ENCODE measurements around the gene EIF2AK2. TPM values are rescaled to one million over a fixed set of nuclear protein-coding genes. Genes with fewer than 3 reads are reported as not detected.
"Not testable (repeated sequence)": the region's sequence is repeated elsewhere in the genome, so short reads cannot be mapped to it uniquely, and the experiment has no call there.

EIF2AK2 gene
- 31.2 TPM for total RNA-seq

GRCh38 chr2:37156857-37157714 is at the start of gene EIF2AK2:
TSS of gene EIF2AK2 (minus strand) at chr2:37156980. CDS start at chr2:37147806, 9,174 bp downstream.
- peak; percentile 94 for DNase-seq

- DNase-seq: no peak
These were observed 49.0 kb upstream of the EIF2AK2 start for GRCh38 chr2:37205689-37206341.

DNA sequence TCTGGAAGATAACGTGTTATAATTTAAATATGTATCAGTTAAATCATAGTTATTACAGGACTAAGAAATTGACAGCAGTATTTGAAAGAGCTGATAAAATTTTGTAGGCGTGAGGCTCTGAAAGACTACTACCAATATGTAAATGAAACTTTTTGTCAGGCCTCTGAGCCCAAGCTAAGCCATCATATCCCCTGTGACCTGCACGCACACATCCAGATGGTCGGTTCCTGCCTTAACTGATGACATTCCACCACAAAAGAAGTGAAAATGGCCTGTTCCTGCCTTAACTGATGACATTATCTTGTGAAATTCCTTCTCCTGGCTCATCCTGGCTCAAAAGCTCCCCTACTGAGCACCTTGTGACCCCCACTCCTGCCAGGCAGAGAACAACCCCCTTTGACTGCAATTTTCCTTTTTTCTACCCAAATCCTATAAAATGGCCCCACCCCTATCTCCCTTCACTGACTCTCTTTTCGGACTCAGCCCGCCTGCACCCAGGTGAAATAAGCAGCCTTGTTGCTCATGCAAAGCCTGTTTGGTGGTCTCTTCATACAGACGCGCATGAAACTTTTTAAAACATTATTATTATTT is 48.4 kb upstream of the EIF2AK2 start:
- not testable (repeated sequence) for DNase-seq

- no peak for DNase-seq
These were observed 46.9 kb upstream of the EIF2AK2 start for GRCh38 chr2:37203708-37204107.

GRCh38 chr2:37201766-37202165 is 45.0 kb upstream of the EIF2AK2 start:
- no peak for DNase-seq

DNA sequence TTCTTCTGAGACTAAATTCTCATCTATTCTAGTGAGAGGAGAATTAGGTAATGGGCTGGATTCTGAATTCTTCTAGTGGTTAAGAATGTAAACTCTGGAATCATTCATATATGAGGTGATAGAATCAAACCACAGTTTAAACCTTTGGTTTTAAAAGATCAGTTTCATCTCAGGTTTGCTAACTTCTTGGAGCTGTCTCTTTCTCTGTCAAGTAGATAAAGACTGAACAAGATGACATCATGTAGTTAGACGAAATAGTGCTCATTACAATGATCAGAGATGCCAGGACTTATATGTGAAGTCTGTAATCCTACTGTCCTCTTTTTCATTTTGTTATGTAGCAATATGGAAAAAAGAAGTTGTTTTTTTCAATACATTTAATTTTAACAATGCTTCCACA is 44.4 kb upstream of the EIF2AK2 start:
- DNase-seq: no peak

GRCh38 chr2:37198681-37199065 is 41.9 kb upstream of the EIF2AK2 start:
- no peak for DNase-seq

DNA sequence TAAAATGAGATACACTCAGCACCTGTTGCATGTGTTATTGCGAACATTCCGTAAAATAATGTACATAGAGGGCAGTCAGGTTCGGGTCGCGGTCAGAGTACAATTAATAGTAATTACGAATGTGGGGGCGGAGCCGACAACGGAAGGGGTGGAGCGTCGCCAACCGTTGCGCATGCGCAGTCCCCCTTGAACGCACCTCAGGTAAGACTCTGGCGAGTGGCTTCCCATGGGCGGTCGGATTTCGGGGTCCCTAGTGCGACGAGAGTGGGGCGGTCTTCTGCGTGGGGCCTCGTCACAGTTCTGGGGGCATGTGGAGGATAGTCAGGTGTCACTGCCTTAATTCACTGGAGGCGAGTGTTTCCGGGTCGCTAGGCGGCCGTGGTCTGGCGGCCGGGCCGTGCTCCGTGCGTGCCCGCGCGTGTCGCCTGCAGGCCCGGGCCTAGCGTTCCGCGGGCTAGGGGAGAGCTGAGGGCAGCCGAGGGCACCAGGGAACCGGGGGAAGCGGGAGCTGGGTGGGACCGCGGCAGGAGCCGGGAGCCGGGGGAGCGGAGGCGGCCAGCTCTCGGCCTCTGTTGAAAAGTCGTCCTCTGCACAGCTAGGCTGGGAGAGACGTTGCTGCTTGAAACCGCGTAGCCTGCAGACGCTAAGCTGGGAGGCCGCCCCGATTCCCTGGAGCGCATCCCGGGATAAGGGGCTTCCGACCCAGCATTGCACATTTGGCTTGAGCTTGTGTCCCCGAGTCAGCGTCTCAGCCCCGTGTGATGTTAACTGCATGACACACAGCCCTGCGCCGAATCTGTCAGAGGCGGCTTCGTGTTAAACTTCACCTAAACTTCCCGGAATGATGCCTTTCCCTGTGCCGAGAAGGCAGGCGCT is 39.8 kb upstream of the EIF2AK2 start, which contains the start of gene CEBPZOS:
CEBPZOS (plus strand) TSS at position 177 of the 876 bp plus-strand sequence. CDS start 3,209 bp downstream, outside the sequence.
- peak; percentile 95 for DNase-seq

GRCh38 chr2:37195862-37196319 is 39.1 kb upstream of the EIF2AK2 start:
- DNase-seq: not testable (repeated sequence)

DNA sequence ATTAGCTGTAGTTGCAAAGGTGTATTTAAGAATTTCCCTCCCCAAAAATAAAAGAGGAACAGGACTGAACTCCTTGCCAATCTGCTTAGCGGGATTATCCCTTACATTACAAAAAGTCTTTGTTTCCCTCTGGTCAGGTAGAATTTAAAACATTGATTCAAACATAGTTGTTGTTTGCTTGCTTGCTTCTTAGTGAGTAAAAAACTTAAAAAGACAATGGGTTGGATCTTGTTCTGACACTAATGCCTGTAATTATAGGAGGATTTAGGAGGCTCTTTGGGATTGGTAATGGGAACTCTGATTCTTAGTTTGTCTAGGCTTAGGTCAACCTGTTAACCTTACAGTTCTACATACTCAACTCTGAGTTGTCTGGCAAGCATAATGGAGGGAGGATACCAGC is 35.8 kb upstream of the EIF2AK2 start:
- DNase-seq: no peak

DNA sequence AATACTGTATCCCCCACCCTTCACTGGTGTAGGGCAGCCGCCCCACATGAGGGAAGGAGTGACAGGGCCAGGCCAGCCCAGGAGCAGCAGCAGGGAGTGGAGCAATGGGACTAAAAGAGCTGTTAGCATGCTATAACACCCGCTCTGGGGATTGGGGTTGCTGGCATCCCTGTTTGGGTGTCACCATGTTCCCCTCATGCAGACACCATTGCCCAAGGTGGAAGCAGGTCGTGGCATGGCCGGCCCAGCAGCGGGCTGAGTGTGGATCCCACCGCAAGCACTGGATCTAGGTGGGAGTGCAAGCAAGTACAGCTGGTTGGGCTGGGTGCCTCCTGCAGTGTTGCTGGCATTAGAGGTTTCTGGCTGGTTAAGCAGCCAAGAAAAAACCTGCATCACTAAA is 35.0 kb upstream of the EIF2AK2 start:
- no peak for DNase-seq

GRCh38 chr2:37191253-37191652 is 34.5 kb upstream of the EIF2AK2 start:
- DNase-seq: no peak

- DNase-seq: no peak
These were observed 33.5 kb upstream of the EIF2AK2 start for GRCh38 chr2:37190290-37190689.

DNA sequence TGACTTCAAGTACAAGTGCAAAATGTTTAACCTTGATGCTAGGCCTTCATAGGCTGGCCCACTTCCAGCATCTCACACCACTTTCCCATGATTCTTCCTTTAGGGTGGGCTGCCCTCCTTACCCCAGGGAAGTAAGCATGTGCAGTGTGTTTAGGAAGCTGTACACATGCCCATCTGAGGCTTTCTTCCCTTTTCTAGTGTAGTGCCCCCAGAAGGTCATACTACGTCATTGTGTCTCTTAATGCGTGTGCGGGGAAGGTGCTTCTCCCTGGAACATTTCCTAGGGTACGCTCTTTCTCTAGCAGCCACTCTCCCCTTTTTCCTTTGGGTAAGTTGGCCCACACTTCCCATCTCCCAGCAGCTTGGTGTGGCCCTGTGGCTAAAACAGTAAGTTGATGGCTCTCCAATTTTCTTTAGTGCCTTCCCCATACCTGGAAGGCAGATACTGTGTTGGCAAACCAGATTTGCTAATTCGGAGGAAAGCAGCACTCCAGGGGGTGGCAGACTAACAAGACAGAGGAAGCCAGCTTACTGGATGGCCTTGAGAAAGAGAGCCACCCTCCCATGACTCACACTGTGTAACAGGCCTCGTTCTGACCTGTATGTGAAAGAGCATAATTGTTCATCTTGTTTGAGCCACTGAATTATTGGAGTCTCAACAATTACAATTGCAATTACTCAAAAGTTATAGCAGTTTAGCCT is 32.8 kb upstream of the EIF2AK2 start:
- DNase-seq: no peak

- no peak for DNase-seq
These were observed 31.8 kb upstream of the EIF2AK2 start, which contains the start of gene SULT6B1 for GRCh38 chr2:37188570-37188969. TSS of gene SULT6B1 (minus strand) at chr2:37188670. CDS start at chr2:37188640, 30 bp downstream.

DNA sequence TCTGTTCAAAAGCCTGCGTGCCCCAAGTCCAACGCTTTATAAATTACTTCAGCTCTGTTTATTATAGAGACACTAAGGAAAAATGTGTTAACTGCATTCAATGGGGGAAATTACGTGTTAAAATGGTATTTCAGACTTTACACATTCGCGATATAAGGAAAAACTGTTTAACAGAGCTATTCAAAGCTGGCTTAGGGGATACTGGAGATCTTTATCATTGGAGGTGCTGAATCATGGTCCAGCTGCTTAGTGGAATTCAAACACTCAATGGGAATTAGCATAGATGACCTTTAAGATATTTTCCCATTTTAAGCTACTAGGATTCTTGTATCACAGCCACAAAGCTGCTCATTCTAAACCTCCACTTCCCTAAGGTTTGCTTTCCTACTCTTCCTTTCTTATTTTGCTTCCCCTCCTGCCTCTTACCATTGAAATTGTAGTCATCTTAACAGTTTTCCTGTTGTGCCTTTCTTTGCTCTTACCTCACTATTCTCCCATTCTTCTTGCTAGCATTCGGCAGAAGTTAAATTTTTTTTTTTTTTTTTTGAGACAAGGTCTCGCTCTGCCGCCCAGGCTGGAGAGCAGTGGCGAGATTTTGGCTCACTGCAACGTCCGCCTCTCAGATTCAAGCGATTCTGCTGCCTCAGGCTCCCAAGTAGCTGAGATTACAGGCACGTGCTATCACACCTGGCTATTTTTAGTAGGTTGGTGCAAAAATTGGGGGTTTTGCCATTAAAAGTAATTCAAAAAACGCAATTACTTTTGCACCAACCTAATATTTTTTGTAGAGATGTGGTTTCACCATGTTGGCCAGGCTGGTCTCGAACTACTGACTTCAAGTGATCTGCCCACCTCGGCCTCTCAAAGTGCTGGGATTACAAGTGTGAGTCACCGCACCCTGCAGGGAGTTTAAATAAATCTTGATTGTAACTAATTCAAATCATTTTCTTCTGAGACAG is 25.2 kb upstream of the EIF2AK2 start:
- DNase-seq: no peak

DNA sequence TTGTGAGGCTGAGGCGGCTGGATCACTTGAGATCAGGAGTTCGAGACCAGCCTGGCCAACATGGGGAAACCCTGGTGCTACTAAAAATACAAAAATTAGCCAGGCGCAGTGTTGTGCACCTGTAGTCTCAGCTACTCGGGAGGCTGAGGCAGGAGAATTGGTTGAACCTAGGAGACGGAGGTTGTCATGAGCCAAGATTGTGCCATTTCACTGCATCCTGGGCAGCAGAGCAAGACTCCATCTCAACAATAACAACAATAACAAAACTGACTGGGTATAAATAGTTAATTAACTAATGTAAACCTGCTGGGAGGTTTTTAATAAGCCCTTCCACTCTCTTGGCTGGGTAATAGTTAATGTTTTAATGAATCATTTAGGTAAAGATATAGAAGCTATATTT is 23.9 kb upstream of the EIF2AK2 start:
- DNase-seq: no peak

- DNase-seq: no peak
These were observed 23.3 kb upstream of the EIF2AK2 start for GRCh38 chr2:37180006-37180639.

DNA sequence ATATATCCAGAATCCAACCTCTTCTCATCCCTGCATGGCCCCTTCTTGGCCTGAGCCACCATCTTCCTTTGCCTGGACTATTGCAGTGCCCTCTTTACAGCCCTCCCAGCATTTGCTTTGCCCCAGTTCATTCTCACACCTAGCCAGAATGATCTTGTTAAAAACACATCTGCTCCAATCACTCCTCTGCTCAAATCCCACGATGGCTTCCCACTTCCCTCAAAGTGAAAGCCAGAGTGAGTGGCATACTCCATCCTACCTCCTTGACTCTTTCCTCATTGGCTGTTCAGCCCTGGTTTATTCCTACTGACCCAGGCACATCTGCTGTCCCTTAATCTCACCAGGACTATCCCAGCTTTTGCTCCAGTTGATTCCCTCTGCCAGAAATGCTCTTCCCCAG is 17.0 kb upstream of the EIF2AK2 start:
- DNase-seq: no peak

DNA sequence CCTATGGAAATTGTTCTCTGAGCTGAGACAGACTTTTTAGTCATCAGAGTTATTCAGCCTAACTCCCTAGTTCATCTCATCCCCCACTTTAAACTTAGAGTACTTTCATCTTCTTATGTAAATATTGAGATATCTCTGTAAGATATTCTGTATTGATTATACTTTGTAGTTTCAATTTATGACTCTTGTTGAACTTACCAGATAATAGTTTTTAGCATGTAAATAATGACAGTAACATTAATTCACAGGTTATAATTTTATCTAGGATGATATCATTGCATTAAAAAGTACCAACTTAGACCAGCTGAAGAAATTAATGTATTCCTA is 14.8 kb upstream of the EIF2AK2 start:
- DNase-seq: no peak
